Testis (tissue), 2 donors: ENCODE results near the gene NFATC2.

ENCODE experiments used
- POLR2A ChIP-seq: fragments of 450-650 bp; IDR thresholded peaks from one replicate; pipeline ENCODE4 v1.6.1; 2017; ENCODE audit warnings: antibody characterized with exemption, mild to moderate bottlenecking, moderate library complexity
- TF ChIP-seq, protein P1 (sequence below), 3 experiments: fragments of 450-650 bp in 2 of 3; fragments of 200-600 bp in 1 of 3; sonication (generic) in 1 of 3; IDR thresholded peaks; one replicate each; pipeline ENCODE4 v1.5.1; 2016 to 2019; ENCODE audit warnings: antibody characterized with exemption in 3 of 3, mild to moderate bottlenecking in 2 of 3, moderate library complexity in 1 of 3

DNA sequence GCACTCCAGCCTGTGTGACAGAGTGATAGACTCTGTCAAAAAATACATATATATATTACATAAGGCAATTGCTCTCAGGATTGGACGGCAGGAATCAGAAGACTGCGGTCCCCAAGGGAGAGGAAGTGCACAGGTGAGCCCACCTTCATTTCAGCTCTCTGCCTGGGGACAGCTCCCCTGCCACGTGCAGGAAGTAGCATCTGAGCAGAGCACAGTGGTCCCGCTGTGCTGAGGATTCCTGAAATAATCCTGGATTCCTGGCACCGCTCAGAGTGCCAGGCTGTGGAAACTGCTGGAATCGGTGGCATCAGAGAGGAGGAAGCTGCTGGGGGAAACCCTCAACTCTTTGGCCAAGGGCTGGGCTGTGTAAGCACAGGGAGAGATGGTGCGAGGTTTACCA is 27.7 kb downstream of the NFATC2 start:
- TF ChIP-seq, protein P1, sequence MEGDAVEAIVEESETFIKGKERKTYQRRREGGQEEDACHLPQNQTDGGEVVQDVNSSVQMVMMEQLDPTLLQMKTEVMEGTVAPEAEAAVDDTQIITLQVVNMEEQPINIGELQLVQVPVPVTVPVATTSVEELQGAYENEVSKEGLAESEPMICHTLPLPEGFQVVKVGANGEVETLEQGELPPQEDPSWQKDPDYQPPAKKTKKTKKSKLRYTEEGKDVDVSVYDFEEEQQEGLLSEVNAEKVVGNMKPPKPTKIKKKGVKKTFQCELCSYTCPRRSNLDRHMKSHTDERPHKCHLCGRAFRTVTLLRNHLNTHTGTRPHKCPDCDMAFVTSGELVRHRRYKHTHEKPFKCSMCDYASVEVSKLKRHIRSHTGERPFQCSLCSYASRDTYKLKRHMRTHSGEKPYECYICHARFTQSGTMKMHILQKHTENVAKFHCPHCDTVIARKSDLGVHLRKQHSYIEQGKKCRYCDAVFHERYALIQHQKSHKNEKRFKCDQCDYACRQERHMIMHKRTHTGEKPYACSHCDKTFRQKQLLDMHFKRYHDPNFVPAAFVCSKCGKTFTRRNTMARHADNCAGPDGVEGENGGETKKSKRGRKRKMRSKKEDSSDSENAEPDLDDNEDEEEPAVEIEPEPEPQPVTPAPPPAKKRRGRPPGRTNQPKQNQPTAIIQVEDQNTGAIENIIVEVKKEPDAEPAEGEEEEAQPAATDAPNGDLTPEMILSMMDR (IDR thresholded peaks at IDR 0.05): no peak
- TF ChIP-seq POLR2A: no peak
